Panc1 (cell line): Measurements from ENCODE around the gene TLDC2.

Experiments used
- CTCF ChIP-seq: fragments of 450-650 bp; IDR thresholded peaks from 2 replicates; pipeline ENCODE4 v1.5.1; 2017; ENCODE audit warnings: mild to moderate bottlenecking
- POLR2AphosphoS5 ChIP-seq: IDR thresholded peaks from 2 replicates; pipeline ENCODE4 v1.6.1; 2012; ENCODE audit warnings: mild to moderate bottlenecking, low read depth, low read length, moderate library complexity
- TF ChIP-seq, protein P1 (sequence below), 2 experiments: IDR thresholded peaks; 2 replicates each; pipeline ENCODE4 v1.6.1; 2011 to 2012; ENCODE audit warnings: low read depth in 2 of 2, control low read depth in 1 of 2, low read length in 1 of 2, mild to moderate bottlenecking in 1 of 2, moderate library complexity in 1 of 2; ENCODE audit not compliant: insufficient read depth in 1 of 2

- no peak for TF ChIP-seq POLR2AphosphoS5
- TF ChIP-seq CTCF = no peak
- TF ChIP-seq, protein P1, sequence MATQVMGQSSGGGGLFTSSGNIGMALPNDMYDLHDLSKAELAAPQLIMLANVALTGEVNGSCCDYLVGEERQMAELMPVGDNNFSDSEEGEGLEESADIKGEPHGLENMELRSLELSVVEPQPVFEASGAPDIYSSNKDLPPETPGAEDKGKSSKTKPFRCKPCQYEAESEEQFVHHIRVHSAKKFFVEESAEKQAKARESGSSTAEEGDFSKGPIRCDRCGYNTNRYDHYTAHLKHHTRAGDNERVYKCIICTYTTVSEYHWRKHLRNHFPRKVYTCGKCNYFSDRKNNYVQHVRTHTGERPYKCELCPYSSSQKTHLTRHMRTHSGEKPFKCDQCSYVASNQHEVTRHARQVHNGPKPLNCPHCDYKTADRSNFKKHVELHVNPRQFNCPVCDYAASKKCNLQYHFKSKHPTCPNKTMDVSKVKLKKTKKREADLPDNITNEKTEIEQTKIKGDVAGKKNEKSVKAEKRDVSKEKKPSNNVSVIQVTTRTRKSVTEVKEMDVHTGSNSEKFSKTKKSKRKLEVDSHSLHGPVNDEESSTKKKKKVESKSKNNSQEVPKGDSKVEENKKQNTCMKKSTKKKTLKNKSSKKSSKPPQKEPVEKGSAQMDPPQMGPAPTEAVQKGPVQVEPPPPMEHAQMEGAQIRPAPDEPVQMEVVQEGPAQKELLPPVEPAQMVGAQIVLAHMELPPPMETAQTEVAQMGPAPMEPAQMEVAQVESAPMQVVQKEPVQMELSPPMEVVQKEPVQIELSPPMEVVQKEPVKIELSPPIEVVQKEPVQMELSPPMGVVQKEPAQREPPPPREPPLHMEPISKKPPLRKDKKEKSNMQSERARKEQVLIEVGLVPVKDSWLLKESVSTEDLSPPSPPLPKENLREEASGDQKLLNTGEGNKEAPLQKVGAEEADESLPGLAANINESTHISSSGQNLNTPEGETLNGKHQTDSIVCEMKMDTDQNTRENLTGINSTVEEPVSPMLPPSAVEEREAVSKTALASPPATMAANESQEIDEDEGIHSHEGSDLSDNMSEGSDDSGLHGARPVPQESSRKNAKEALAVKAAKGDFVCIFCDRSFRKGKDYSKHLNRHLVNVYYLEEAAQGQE (IDR thresholded peaks at IDR 0.05; ENCODE audit: insufficient read depth in 1 of 2, low read depth in 2 of 2, low read length in 1 of 2) = no peak
Observed at GRCh38 chr20:36826554-36827244, 49.2 kb upstream of the TLDC2 start.
